ENCODE data around the gene TRPM8.

Gene TRPM8

GRCh38 chr2:234026693-234027254 is 109.6 kb downstream of the TRPM8 start:
- DNase-seq = no peak
- intact Hi-C loops (cut with DNase I) = no loop called here

DNA sequence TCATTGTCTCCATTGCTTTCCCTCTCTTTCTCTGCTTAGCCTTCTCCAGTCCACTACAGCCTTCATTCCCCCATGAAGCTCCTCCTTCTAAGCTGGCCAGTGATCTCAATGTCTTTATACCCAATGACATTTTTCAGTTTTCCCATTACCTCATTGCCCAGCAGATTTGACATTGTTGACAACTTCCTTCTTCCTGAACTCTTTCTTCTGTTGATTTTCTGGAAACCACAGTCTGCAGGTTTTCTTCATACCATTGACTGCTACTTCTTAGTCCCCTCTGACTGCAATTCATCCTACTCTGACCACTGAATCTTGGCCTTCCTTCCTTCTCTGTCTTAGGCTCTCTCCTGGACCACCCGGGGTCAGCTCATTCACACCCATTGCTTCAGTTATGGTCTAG is 110.5 kb downstream of the TRPM8 start:
- no peak for DNase-seq
- intact Hi-C loops (cut with DNase I) = no loop called here

DNA sequence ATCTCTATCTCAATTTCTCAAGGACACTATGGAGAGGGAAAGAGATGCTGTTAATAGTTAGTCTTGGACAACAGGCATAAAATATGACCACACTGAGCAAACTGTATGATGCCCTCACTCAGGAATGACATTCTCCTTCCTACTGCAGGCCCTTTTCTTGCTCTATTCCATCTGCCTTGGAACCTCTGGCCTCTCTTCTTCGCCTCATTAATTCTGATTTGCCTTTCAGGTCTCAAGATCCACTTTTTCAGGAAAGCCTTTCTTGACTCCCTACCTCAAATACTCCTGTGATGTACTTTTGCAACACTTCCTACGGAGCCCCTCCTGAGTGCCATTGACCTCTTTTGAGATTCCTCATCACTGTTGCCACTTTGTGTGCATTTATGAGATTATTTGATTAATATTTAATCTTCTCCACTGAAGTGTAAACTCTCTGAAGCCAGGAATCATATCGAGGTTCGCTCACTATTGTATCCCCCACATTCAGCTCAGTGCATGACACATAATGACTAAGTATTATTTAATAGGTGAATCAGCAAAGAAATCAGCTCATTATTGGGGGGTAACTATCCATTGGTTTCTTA is 112.1 kb downstream of the TRPM8 start:
- intact Hi-C loops (cut with DNase I) = no loop called here
- no peak for DNase-seq

DNA sequence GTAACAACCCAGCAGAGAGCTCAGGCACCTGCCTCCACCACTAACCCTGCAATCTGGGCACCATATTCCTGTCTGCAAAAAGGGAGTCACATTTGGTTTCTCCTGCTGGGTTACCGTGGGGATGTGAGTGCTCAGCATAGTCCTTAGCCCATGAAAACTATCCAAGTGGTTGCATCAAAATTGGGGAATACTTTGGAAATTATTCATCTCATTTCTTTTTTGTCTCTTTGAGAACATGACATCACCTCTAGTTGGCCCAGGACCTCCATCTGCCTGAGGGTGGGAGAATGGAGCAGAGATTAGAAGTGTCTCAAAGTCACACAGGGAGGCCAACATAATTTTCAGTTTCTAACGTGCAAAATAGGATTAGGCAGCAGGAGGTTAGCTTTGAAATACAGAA is 114.0 kb downstream of the TRPM8 start:
- intact Hi-C loops (cut with DNase I) = no loop called here
- DNase-seq = no peak

DNA sequence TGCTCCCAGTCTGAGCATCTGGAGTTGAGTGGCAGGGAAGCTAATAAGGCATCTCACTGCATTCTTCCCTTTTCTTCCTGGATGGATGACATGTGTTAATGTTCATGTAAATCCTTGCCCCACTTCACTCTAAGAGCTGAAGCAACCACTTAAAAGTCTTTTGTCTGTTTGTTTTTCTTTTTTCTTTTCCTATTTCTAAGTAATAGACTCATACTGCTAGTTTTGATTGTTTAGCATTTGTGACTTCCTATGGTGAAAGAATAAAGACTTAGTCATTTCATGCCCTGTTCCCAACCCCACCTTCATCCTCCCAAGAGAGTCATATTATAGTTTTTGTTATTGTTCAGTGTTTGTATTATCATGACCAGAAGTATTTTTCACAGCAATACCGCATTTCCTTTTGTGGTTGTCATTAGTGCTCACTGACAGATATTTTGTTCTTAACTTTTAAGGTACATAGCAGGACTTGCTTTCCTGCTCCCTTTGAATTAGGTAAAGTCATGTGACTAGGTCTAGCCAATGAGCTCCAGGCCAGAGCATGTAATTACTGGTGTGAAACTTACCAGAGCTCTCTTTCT is 115.2 kb downstream of the TRPM8 start:
- intact Hi-C loops (cut with DNase I) = no loop called here
- DNase-seq = no peak

- no peak for DNase-seq
- intact Hi-C loops (cut with DNase I) = no loop called here
These were observed 116.0 kb downstream of the TRPM8 start for GRCh38 chr2:234033174-234033573.

DNA sequence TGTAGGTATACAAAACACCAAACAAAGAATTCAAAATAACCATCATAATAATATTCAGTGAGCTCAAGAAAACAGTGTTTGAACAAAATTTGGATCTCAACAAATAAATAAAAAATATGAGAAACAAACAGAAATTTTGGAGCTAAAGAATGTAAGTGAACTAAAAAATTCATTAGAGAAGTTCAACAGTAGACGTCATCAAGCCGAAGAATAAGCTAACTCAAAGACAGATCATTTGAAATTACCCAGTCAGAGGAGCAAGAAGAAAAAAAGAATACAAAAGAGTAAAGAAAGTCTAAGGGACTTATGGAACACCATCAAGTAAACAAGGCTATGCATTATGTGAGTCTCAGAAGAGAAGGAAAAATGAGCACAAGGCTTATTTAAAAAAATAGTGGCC is 116.7 kb downstream of the TRPM8 start:
- intact Hi-C loops (cut with DNase I) = no loop called here
- DNase-seq = no peak

DNA sequence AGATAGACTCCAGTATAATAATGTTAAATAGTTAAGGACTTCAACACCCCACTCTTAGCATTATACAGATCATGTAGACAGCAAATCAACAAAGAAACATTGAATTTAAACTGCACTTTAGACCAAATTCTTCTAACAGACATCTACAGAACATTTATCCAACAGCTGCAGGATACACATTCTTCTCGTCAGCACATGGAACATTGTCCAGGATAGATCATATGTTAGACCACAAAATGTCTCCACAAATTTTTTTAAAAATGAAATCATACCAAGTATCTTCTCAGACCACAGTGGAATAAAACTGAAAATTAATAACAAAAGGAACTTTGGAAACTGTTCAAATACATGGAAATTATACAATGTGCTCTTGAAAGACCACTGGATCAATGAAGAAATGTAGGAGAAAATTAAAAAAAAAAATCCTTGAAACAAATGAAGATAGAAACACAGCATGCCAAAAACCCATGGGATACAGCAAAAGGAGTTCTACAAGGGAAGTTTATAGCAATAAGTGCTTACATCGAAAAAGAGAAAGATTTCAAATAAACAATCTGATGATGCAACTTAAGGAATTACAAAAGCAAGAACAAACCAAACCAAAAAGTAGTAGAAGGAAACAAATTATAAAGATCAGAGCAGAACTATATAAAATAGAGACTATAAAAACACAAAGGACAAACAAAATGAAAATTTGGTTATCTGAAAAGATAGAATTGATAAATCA is 121.1 kb downstream of the TRPM8 start:
- no peak for DNase-seq
- intact Hi-C loops (cut with DNase I) = no loop called here

- intact Hi-C loops (cut with DNase I) = no loop called here
- DNase-seq = no peak
These were observed 127.0 kb downstream of the TRPM8 start for GRCh38 chr2:234044157-234044556.

- intact Hi-C loops (cut with DNase I) = no loop called here
- DNase-seq = no peak
These were observed 129.3 kb downstream of the TRPM8 start for GRCh38 chr2:234046521-234046920.

- intact Hi-C loops (cut with DNase I) = no loop called here
- no peak for DNase-seq
These were observed 130.2 kb downstream of the TRPM8 start for GRCh38 chr2:234047361-234047760.

DNA sequence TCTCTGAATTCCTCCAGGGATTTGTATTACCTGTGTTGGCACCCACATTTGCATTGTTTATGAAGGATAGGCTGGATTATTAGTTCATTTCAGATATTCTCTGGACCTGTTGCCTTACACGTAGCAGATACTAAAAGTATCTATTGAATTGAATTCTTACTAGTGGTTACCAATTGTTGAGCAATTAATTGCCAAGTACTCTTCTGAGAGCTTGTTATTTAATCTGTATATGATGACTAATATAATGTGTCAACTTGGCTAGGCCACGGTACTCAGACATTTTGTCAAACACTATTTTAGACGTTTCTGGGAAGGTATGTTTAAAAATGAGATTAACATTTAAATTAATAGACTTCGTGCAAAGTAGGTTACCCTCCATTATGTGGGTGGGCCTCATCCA is 130.9 kb downstream of the TRPM8 start:
- intact Hi-C loops (cut with DNase I) = no loop called here
- no peak for DNase-seq

- DNase-seq = no peak
- intact Hi-C loops (cut with DNase I) = no loop called here
These were observed 133.4 kb downstream of the TRPM8 start, which contains the start of gene SPP2 for GRCh38 chr2:234050455-234051135. SPP2 (plus strand) TSS chr2:234050702; CDS start chr2:234050787, 85 bp downstream.

GRCh38 chr2:234051374-234052070 is 134.3 kb downstream of the TRPM8 start:
- no peak for DNase-seq
- intact Hi-C loops (cut with DNase I) = no loop called here

GRCh38 chr2:234058881-234059280 is 141.7 kb downstream of the TRPM8 start:
- intact Hi-C loops (cut with DNase I) = no loop called here
- DNase-seq = no peak

DNA sequence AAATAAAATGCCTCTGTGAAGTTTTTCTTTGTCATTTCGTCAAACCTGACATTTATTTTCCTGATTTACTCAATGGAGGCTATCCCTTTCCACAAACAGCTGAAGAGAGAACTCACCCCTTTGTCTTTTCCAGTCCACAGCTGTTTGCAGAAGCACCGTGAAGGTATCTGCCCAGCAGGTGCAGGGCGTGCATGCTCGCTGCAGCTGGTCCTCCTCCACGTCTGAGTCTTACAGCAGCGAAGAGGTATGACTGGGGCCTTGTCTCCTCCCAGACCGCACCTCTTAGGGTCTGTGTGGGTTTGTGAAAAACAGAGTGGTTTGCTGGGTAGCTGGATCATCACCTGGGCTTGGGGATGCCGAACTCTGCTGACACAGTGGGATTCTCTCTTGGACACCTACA is 143.1 kb downstream of the TRPM8 start:
- intact Hi-C loops (cut with DNase I) = no loop called here
- no peak for DNase-seq

DNA sequence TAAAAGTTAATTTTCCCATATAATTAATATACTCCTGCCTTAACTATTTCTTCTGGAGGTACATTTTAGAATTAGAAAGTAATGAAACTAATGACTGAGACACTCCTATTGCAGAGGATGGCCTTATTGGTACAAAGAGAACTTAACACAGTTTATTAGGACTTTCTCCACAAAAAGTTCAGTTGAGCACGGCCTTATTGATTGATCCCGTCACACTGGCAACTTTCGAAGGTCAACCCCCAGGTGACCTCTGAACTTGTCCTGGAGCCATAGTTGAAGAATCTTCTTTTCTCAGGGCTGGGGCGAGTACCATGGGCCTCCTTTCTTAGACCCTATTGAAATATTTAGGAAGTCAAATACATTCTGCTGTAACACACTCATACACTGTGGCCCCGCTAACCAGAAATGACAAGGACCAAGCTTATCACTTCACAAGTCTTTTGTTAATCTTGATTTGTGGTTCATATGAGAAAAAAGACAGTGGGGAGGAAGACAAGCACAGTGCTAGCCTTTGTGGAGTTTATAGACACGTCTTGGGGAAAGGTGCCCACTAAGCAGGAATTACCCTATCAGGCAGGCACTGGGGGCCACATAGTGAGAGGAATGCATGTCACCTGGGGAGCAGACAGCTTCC is 144.6 kb downstream of the TRPM8 start:
- intact Hi-C loops (cut with DNase I) = no loop called here
- DNase-seq = no peak

GRCh38 chr2:234066587-234066986 is 149.4 kb downstream of the TRPM8 start:
- intact Hi-C loops (cut with DNase I) = no loop called here
- DNase-seq = no peak

All from head of caudate nucleus (tissue), 42 donors.